ENCODE data around the gene UTF1. TPM values are rescaled to one million over a fixed set of nuclear protein-coding genes. Genes with fewer than 3 reads are reported as not detected.

Gene UTF1
- total RNA-seq, 2 donors from 2014 or later: 9.2 TPM; not detected in 1

GRCh38 chr10:133258818-133259601 lies 29.0 kb downstream of the UTF1 start:
- intact Hi-C loops (cut with DNase I): no loop called here
- Histone ChIP-seq H3K4me3 (no peak overlapping the region), H3K36me3 (no peaks in the 10 kb centered on the region), H3K27me3 (replicated peaks; ENCODE audit: insufficient read depth) (no peaks in the 10 kb centered on the region), H3K9me3 (no peaks in the 10 kb centered on the region), H3K27ac (peak overlapping the region; percentile 69 to 74), H3K4me1 (replicated peaks) (peaks cover 23% of the 10 kb centered on the region)
- peak; percentile 15 for DNase-seq (ENCODE audit: low spot score)
- WGBS: 64% methylated on average over 23 of the region's 24 CpGs
- no peak for TF ChIP-seq POLR2AphosphoS5 (IDR thresholded peaks at IDR 0.05)
- no peak for TF ChIP-seq POLR2A (IDR thresholded peaks at IDR 0.05)
- no peak for TF ChIP-seq CTCF (IDR thresholded peaks at IDR 0.05)

- Histone ChIP-seq H3K36me3 (no peaks in the 10 kb centered on the region), H3K4me1 (replicated peaks) (peaks cover 23% of the 10 kb centered on the region)
- intact Hi-C loops (cut with DNase I): no loop called here
Measured at GRCh38 chr10:133259602-133259989, 29.6 kb downstream of the UTF1 start.

GRCh38 chr10:133260895-133261725 lies 31.1 kb downstream of the UTF1 start:
- TF ChIP-seq CTCF (IDR thresholded peaks at IDR 0.05): no peak
- TF ChIP-seq POLR2AphosphoS5 (IDR thresholded peaks at IDR 0.05): no peak
- TF ChIP-seq POLR2A (IDR thresholded peaks at IDR 0.05): no peak
- Histone ChIP-seq H3K4me3 (peak overlapping the region; percentile 75 to 84), H3K27ac (peak overlapping the region; percentile 85 to 91), H3K36me3 (no peaks in the 10 kb centered on the region), H3K27me3 (replicated peaks; ENCODE audit: insufficient read depth) (no peaks in the 10 kb centered on the region), H3K4me1 (replicated peaks) (peaks cover 23% of the 10 kb centered on the region), H3K9me3 (no peaks in the 10 kb centered on the region)
- intact Hi-C loops (cut with DNase I): no loop called here
- peak; percentile 29 for DNase-seq (ENCODE audit: low spot score)
- 39% methylated on average over 28 of the region's 50 CpGs for WGBS

More at GRCh38 chr10:133259602-133259989, 29.6 kb downstream of the UTF1 start:
- no peak overlapping the region for H3K4me3 ChIP-seq
- H3K27ac ChIP-seq: no peak overlapping the region
- no peak for DNase-seq (ENCODE audit: low spot score)
- 73% methylated on average over 12 of the region's 12 CpGs for WGBS
- H3K27me3 ChIP-seq (replicated peaks; ENCODE audit: insufficient read depth): no peaks in the 10 kb centered on the region
- TF ChIP-seq POLR2A (IDR thresholded peaks at IDR 0.05) (no peak), CTCF (IDR thresholded peaks at IDR 0.05) (no peak), POLR2AphosphoS5 (IDR thresholded peaks at IDR 0.05) (no peak)
- no peaks in the 10 kb centered on the region for H3K9me3 ChIP-seq

- H3K4me1 ChIP-seq (replicated peaks): peaks cover 23% of the 10 kb centered on the region
- TF ChIP-seq POLR2AphosphoS5 (IDR thresholded peaks at IDR 0.05) (no peak), CTCF (IDR thresholded peaks at IDR 0.05) (no peak), POLR2A (IDR thresholded peaks at IDR 0.05) (peak; percentile 55)
- DNase-seq (ENCODE audit: low spot score): peak; percentile 89
- H3K27me3 ChIP-seq (replicated peaks; ENCODE audit: insufficient read depth): no peaks in the 10 kb centered on the region
- H3K27ac ChIP-seq: peak overlapping the region; percentile 85 to 91
- H3K36me3 ChIP-seq: no peaks in the 10 kb centered on the region
- peak overlapping the region; percentile 75 to 84 for H3K4me3 ChIP-seq
- WGBS: 6% methylated on average over 32 of the region's 79 CpGs
- intact Hi-C loops (cut with DNase I): no loop called here
- no peaks in the 10 kb centered on the region for H3K9me3 ChIP-seq
Measured at GRCh38 chr10:133261726-133262325, 31.8 kb downstream of the UTF1 start.

Measured in prostate gland (tissue), 2 donors.